OCI-LY3 (cell line): ENCODE measurements around the gene TSPAN33.

Experiments used
- EZH2phosphoT487 ChIP-seq: fragments of 200-600 bp; shearing (Covaris generic); IDR thresholded peaks from 2 replicates; pipeline ENCODE4 v1.6.1; 2018; ENCODE audit warnings: antibody characterized with exemption, mixed run types, low read depth
- TF ChIP-seq, protein P1 (sequence below): fragments of 200-600, 300-600 bp; sonication (generic); IDR thresholded peaks from 2 replicates; pipeline ENCODE4 v1.5.1; 2014; ENCODE audit warnings: antibody characterized with exemption, low read length, low read depth

- TF ChIP-seq, protein P1, sequence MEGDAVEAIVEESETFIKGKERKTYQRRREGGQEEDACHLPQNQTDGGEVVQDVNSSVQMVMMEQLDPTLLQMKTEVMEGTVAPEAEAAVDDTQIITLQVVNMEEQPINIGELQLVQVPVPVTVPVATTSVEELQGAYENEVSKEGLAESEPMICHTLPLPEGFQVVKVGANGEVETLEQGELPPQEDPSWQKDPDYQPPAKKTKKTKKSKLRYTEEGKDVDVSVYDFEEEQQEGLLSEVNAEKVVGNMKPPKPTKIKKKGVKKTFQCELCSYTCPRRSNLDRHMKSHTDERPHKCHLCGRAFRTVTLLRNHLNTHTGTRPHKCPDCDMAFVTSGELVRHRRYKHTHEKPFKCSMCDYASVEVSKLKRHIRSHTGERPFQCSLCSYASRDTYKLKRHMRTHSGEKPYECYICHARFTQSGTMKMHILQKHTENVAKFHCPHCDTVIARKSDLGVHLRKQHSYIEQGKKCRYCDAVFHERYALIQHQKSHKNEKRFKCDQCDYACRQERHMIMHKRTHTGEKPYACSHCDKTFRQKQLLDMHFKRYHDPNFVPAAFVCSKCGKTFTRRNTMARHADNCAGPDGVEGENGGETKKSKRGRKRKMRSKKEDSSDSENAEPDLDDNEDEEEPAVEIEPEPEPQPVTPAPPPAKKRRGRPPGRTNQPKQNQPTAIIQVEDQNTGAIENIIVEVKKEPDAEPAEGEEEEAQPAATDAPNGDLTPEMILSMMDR, result no peak
- no peak for TF ChIP-seq EZH2phosphoT487
Measured at GRCh38 chr7:129167817-129168216, 23.3 kb downstream of the TSPAN33 start.
